CD8-positive, alpha-beta memory T cell (primary cell): ENCODE results near the gene UBE2R2. TPM values are rescaled to one million over a fixed set of nuclear protein-coding genes. Genes with fewer than 3 reads are reported as not detected.

Experiments used
- CTCF ChIA-PET: fragments of 350-600 bp; sonication (Branson Sonifier 250); formaldehyde crosslinking; loops from one replicate; lab custom pipeline; 2021; ENCODE audit warnings: antibody characterized with exemption; lab: Charles Lee
- POLR2A ChIA-PET: fragments of 350-600 bp; sonication (Branson Sonifier 250); formaldehyde crosslinking; loops from one replicate; lab custom pipeline; 2021; ENCODE audit warnings: antibody characterized with exemption; lab: Charles Lee
- DNase-seq, 5 donors: peaks; one replicate each; pipeline versions ENCODE4 v3.0.0 to v3.0.0-alpha.2; 2020 to 2022; ENCODE audit warnings: mixed read lengths in 1 of 5
- H3K27ac ChIP-seq: one replicate; pipeline ENCODE4 v1.7.0; 2013; ENCODE audit warnings: low read depth, mild to moderate bottlenecking, low read length, moderate library complexity
- H3K27me3 ChIP-seq: 2 replicates; pipeline ENCODE4 v1.7.0; 2013; ENCODE audit warnings: low read length, mild to moderate bottlenecking; ENCODE audit not compliant: insufficient read depth, poor library complexity, severe bottlenecking
- H3K36me3 ChIP-seq: 2 replicates; pipeline ENCODE4 v1.7.0; 2013; ENCODE audit warnings: mild to moderate bottlenecking, low read length, moderate library complexity; ENCODE audit not compliant: insufficient read depth
- H3K4me1 ChIP-seq: 2 replicates; pipeline ENCODE4 v1.7.0; 2013; ENCODE audit warnings: mild to moderate bottlenecking, low read length, moderate library complexity; ENCODE audit not compliant: insufficient read depth
- H3K4me3 ChIP-seq: 2 replicates; pipeline ENCODE4 v1.7.0; 2013; ENCODE audit warnings: mild to moderate bottlenecking, low read length
- H3K9me3 ChIP-seq: 2 replicates; pipeline ENCODE4 v1.7.0; 2013; ENCODE audit warnings: mild to moderate bottlenecking, low read length
- H3K27ac Mint-ChIP-seq, 8 donors: one replicate each; pipeline ENCODE4 v1.8.0; 2020 to 2021; ENCODE audit warnings: mixed read lengths in 8 of 8, mild to moderate bottlenecking in 6 of 8, inconsistent platforms in 3 of 8, moderate library complexity in 3 of 8
- H3K27me3 Mint-ChIP-seq, 2 donors: one replicate each; pipeline ENCODE4 v1.8.0; 2020 to 2021; ENCODE audit warnings: mixed read lengths in 2 of 2, mild to moderate bottlenecking in 1 of 2, moderate library complexity in 1 of 2
- H3K36me3 Mint-ChIP-seq, 3 donors: one replicate each; pipeline ENCODE4 v1.8.0; 2020 to 2021; ENCODE audit warnings: mixed read lengths in 3 of 3, inconsistent platforms in 1 of 3, mild to moderate bottlenecking in 1 of 3
- H3K4me1 Mint-ChIP-seq, 3 donors: one replicate each; pipeline ENCODE4 v1.8.0; 2020 to 2021; ENCODE audit warnings: mixed read lengths in 3 of 3, inconsistent platforms in 1 of 3, mild to moderate bottlenecking in 1 of 3
- H3K4me3 Mint-ChIP-seq, 7 donors: one replicate each; pipeline ENCODE4 v1.8.0; 2020 to 2021; ENCODE audit warnings: mixed read lengths in 7 of 7, mild to moderate bottlenecking in 6 of 7, moderate library complexity in 4 of 7, inconsistent platforms in 2 of 7
- H3K9me3 Mint-ChIP-seq, 5 donors: one replicate each; pipeline ENCODE4 v1.8.0; 2020 to 2022; ENCODE audit warnings: mixed read lengths in 5 of 5, mild to moderate bottlenecking in 3 of 5, moderate library complexity in 2 of 5, inconsistent platforms in 1 of 5
- polyA plus RNA-seq: library from polyadenylated mRNA; unstranded; fragments of 300-500 nt; fragmentation: Illumina TruSeq; gene quantifications from one replicate; pipeline ENCODE4 v1.2.3, GENCODE V29; 2021
- total RNA-seq, 2 experiments: library from RNA; stranded (reverse); gene quantifications; one replicate each; pipeline ENCODE4 v1.2.3, GENCODE V29; 2021

UBE2R2 gene
- total and polyA plus RNA-seq, 3 experiments from 2014 or later, result 18.0 to 30.3 (median 28.8) TPM

- Histone ChIP-seq H3K4me1 (peaks cover 21% of the 10 kb centered on the region), H3K9me3 (no peaks in the 10 kb centered on the region), H3K27ac (no peak overlapping the region), H3K4me3 (no peak overlapping the region), H3K27me3 (no peaks in the 10 kb centered on the region), H3K36me3 (no peaks in the 10 kb centered on the region)
- ChIA-PET CTCF (interaction anchor here (4.2 kb wide), 1 partner anchor 37 kb away, joined by 49 read pairs; no protein-coding TSS in a partner anchor), POLR2A (interaction anchor here (1.0 kb wide), 1 partner anchor 35 kb away, joined by 4 read pairs; no protein-coding TSS in a partner anchor)
- DNase-seq, result no peak
- H3K27ac Mint-ChIP-seq, result peak overlapping the region in 6 of 8 donors; percentile 4 to 96 (median 43)
- H3K4me3 Mint-ChIP-seq, result no peak overlapping the region
- peaks cover 32 to 67% (median 51%) of the 10 kb centered on the region in 3 donors for H3K4me1 Mint-ChIP-seq
- peaks cover 0 to 7% (median 1%) of the 10 kb centered on the region in 3 donors for H3K36me3 Mint-ChIP-seq
- no peaks in the 10 kb centered on the region for H3K9me3 Mint-ChIP-seq
- no peaks in the 10 kb centered on the region for H3K27me3 Mint-ChIP-seq
These were observed 33.7 kb downstream of the UBE2R2 start for GRCh38 chr9:33850677-33851076.

GRCh38 chr9:33851301-33851700, 34.3 kb downstream of the UBE2R2 start:
- H3K9me3 ChIP-seq, result no peaks in the 10 kb centered on the region
- H3K4me1 ChIP-seq, result peaks cover 18% of the 10 kb centered on the region
- ChIA-PET CTCF (interaction anchor here (4.2 kb wide), 1 partner anchor 37 kb away, joined by 49 read pairs; no protein-coding TSS in a partner anchor), POLR2A (interaction anchor here (1.0 kb wide), 1 partner anchor 35 kb away, joined by 4 read pairs; no protein-coding TSS in a partner anchor)
- H3K4me3 Mint-ChIP-seq, result no peak overlapping the region
- DNase-seq, result no peak
- peaks cover 0 to 7% (median 1%) of the 10 kb centered on the region in 3 donors for H3K36me3 Mint-ChIP-seq
- H3K27me3 ChIP-seq, result no peaks in the 10 kb centered on the region
- peak overlapping the region in 1 of 8 donors; percentile 50 for H3K27ac Mint-ChIP-seq
- H3K4me1 Mint-ChIP-seq, result peaks cover 33 to 70% (median 53%) of the 10 kb centered on the region in 3 donors
- H3K27me3 Mint-ChIP-seq, result no peaks in the 10 kb centered on the region
- H3K4me3 ChIP-seq, result no peak overlapping the region
- H3K27ac ChIP-seq, result no peak overlapping the region
- H3K9me3 Mint-ChIP-seq, result no peaks in the 10 kb centered on the region
- no peaks in the 10 kb centered on the region for H3K36me3 ChIP-seq

- H3K27me3 ChIP-seq, result no peaks in the 10 kb centered on the region
- peaks cover 30 to 68% (median 46%) of the 10 kb centered on the region in 3 donors for H3K4me1 Mint-ChIP-seq
- no peaks in the 10 kb centered on the region for H3K36me3 ChIP-seq
- H3K27ac Mint-ChIP-seq, result peak overlapping the region in 3 of 8 donors; percentile 9 to 31 (median 29)
- H3K9me3 Mint-ChIP-seq, result no peaks in the 10 kb centered on the region
- H3K36me3 Mint-ChIP-seq, result peaks cover 0 to 7% (median 0%) of the 10 kb centered on the region in 3 donors
- H3K27me3 Mint-ChIP-seq, result no peaks in the 10 kb centered on the region
- peaks cover 8% of the 10 kb centered on the region for H3K4me1 ChIP-seq
- H3K4me3 Mint-ChIP-seq, result no peak overlapping the region
- no peak overlapping the region for H3K27ac ChIP-seq
- ChIA-PET CTCF (interaction anchor here (0.6 to 4.2 kb wide), 4 partner anchors 19 to 45 kb away, joined by 3 to 49 read pairs (median 3); no protein-coding TSS in a partner anchor), POLR2A (interaction anchor here (1.0 kb wide), 1 partner anchor 39 kb away, joined by 3 read pairs; no protein-coding TSS in a partner anchor)
- no peak overlapping the region for H3K4me3 ChIP-seq
- H3K9me3 ChIP-seq, result no peaks in the 10 kb centered on the region
- DNase-seq, result peak; percentile 32 to 69 (median 42)
These were observed 35.4 kb downstream of the UBE2R2 start for GRCh38 chr9:33852216-33852826.

- ChIA-PET POLR2A (no interaction called here), CTCF (no interaction called here)
- Histone ChIP-seq H3K36me3 (no peaks in the 10 kb centered on the region), H3K9me3 (no peaks in the 10 kb centered on the region), H3K4me3 (no peak overlapping the region), H3K27ac (no peak overlapping the region), H3K27me3 (no peaks in the 10 kb centered on the region), H3K4me1 (peaks cover 8% of the 10 kb centered on the region)
- Mint-ChIP-seq H3K36me3 (peaks cover 0 to 7% (median 0%) of the 10 kb centered on the region in 3 donors), H3K9me3 (no peaks in the 10 kb centered on the region), H3K4me1 (peaks cover 34 to 65% (median 48%) of the 10 kb centered on the region in 3 donors), H3K4me3 (no peak overlapping the region), H3K27me3 (no peaks in the 10 kb centered on the region), H3K27ac (peak overlapping the region in 2 of 8 donors; percentile 51 to 53)
- no peak for DNase-seq
These were observed 39.3 kb downstream of the UBE2R2 start for GRCh38 chr9:33856247-33856646.

- no peaks in the 10 kb centered on the region for H3K36me3 ChIP-seq
- no peak overlapping the region for H3K4me3 ChIP-seq
- POLR2A ChIA-PET, result no interaction called here
- no peaks in the 10 kb centered on the region for H3K9me3 Mint-ChIP-seq
- no peaks in the 10 kb centered on the region for H3K27me3 Mint-ChIP-seq
- peaks cover 38 to 68% (median 59%) of the 10 kb centered on the region in 3 donors for H3K4me1 Mint-ChIP-seq
- H3K9me3 ChIP-seq, result no peaks in the 10 kb centered on the region
- no peak for DNase-seq
- H3K36me3 Mint-ChIP-seq, result peaks cover 0 to 12% (median 2%) of the 10 kb centered on the region in 3 donors
- H3K27ac Mint-ChIP-seq, result peak overlapping the region in 2 of 8 donors; percentile 38 to 47
- peaks cover 4% of the 10 kb centered on the region for H3K4me1 ChIP-seq
- H3K27ac ChIP-seq, result no peak overlapping the region
- no peak overlapping the region for H3K4me3 Mint-ChIP-seq
- H3K27me3 ChIP-seq, result no peaks in the 10 kb centered on the region
- CTCF ChIA-PET, result no interaction called here
These were observed 41.5 kb downstream of the UBE2R2 start for GRCh38 chr9:33858423-33858822.

- H3K27ac ChIP-seq, result no peak overlapping the region
- H3K9me3 ChIP-seq, result no peaks in the 10 kb centered on the region
- Mint-ChIP-seq H3K27ac (peak overlapping the region in 5 of 8 donors; percentile 58 to 96 (median 78)), H3K36me3 (peaks cover 0 to 13% (median 2%) of the 10 kb centered on the region in 3 donors), H3K4me3 (no peak overlapping the region), H3K27me3 (no peaks in the 10 kb centered on the region), H3K9me3 (no peaks in the 10 kb centered on the region), H3K4me1 (peaks cover 33 to 54% (median 53%) of the 10 kb centered on the region in 3 donors)
- ChIA-PET POLR2A (no interaction called here), CTCF (no interaction called here)
- H3K27me3 ChIP-seq, result no peaks in the 10 kb centered on the region
- no peaks in the 10 kb centered on the region for H3K36me3 ChIP-seq
- no peak overlapping the region for H3K4me3 ChIP-seq
- H3K4me1 ChIP-seq, result peaks cover 4% of the 10 kb centered on the region
- DNase-seq, result no peak
These were observed 43.4 kb downstream of the UBE2R2 start for GRCh38 chr9:33860200-33860871.

GRCh38 chr9:33861917-33862453, 45.0 kb downstream of the UBE2R2 start:
- no peaks in the 10 kb centered on the region for H3K27me3 Mint-ChIP-seq
- H3K4me3 Mint-ChIP-seq, result peak overlapping the region in 1 of 7 donors; percentile 9
- peak overlapping the region in 1 of 8 donors; percentile 2 for H3K27ac Mint-ChIP-seq
- H3K9me3 ChIP-seq, result no peaks in the 10 kb centered on the region
- no peaks in the 10 kb centered on the region for H3K36me3 ChIP-seq
- POLR2A ChIA-PET, result no interaction called here
- peaks cover 0 to 12% (median 2%) of the 10 kb centered on the region in 3 donors for H3K36me3 Mint-ChIP-seq
- DNase-seq, result no peak
- CTCF ChIA-PET, result no interaction called here
- H3K4me3 ChIP-seq, result no peak overlapping the region
- H3K4me1 Mint-ChIP-seq, result peaks cover 27 to 53% (median 49%) of the 10 kb centered on the region in 3 donors
- no peak overlapping the region for H3K27ac ChIP-seq
- no peaks in the 10 kb centered on the region for H3K9me3 Mint-ChIP-seq
- peaks cover 4% of the 10 kb centered on the region for H3K4me1 ChIP-seq
- H3K27me3 ChIP-seq, result no peaks in the 10 kb centered on the region
